GM19395 (cell line): ENCODE data around the gene MAX.
A peak's percentile ranks its signal among the peaks of the same experiment; 100 is the strongest.
"Not testable (repeated sequence)": the region's sequence is repeated elsewhere in the genome, so short reads cannot be mapped to it uniquely, and the experiment has no call there.

ENCODE experiments used
- ATAC-seq: cut with Tn5 transposase; IDR thresholded peaks from one replicate; pipeline ENCODE4 v1.9.1; 2021; ENCODE audit warnings: mild to moderate bottlenecking, moderate library complexity; ENCODE audit not compliant: unreplicated experiment

Gene MAX

DNA sequence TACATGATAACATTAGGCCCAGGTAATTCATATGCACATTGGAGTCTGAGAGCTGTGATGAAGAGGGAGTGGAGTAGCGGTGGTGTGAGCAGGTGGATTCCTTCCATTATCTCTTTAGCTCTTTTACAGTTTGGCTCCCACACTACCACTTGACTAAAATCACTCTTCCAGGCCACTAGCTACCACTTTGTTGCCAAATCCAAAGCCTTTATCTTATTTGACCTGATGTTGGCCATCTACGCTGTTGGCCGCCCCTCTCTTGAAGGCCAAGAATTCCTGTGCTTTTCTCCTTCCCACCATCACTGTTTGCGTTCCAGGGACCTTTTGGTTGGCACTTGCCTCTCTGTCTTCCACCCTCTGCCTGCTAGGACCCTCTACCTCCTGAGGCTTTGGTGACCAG is 4.0 kb upstream of the MAX start:
- ATAC-seq: no peak

GRCh38 chr14:65104791-65105190 is 2.5 kb upstream of the MAX start:
- no peak for ATAC-seq

- no peak for ATAC-seq
Measured at GRCh38 chr14:65103150-65103760, 938 bp upstream of the MAX start.

DNA sequence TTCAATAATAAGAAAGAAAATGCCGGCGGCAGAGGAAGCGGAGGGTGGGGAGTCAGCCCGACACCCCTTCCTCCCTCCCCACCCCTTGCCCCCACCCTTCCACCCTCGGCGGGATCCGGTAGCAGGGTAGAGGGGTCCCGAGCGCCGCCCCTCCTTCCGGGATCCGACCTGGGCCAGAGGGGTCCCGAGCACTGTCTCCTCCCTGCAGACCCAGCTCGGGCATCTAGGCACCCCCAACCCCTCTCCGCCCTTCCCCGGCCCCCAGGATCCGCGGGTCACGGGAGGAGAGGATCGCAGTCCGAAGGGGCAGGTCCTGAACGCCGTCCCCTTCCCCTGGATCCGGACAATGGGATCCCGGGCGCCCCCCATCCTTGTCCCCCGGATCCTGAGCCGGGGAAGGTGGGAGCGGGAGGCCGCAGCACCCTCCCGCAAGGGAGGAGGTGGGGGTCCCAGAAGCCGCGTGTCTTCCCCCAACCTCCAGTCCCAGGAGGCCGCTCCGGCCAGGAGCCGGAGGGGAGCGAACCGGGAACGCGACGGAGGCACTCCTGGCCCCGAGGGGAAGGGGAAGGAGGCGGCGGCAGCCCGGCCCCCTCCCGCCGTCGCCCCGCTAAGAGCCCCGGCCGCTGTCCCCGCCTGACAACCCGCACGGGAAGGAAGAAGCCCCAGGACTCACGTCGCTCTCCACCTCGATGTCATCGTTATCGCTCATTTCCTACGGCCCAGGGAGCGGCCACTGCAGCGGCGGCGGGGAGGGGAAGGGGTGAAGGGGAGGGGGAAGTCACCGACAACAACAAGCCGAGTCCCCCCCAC is 481 bp downstream of the MAX start:
- ATAC-seq: peak; percentile 4

DNA sequence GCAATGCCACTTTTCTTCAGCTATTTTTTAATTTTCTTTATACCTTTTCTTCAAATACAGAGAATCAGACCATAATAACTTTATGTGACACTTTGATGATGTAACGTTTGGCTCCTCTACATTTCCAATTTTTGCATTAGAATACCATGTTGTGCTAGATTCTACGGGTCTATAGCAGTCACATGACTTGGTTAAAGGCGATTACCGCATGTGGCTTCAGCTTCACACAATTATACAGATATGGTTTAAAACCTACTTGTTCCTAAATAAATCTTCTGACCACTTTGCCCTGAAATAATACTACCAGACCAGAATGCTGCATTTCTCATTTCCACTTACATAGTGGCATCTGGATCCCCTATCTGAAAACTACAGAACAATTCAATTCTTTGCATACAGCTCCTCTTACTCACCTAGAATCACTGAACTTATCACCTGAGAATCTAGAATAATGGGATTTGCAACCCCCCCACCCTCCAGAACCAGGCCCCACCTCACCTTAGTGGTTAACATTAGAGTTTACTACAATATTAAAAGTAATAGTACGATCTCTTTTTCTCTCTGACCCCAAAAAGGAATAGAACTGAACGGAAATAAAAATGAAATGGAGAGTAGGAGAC is 1.3 kb downstream of the MAX start:
- ATAC-seq: no peak

DNA sequence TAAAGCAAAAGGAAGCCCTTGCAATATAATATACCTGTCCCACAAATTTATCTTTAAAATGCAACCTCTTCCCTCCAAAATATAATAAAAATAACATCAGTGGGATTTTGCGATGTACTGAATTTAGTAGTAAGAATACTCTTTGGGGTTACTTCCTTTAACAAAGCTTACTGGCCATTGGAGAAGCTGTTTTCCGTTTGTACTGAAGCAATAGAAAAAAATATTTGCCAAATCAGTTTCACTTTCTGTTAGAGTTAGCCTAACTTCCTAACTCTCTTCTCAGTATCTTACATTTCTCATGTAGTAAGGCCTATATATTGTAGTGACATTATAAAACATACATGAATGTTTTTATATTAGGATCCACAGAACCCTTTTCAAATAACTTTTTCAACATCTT is 3.7 kb downstream of the MAX start:
- ATAC-seq: no peak

DNA sequence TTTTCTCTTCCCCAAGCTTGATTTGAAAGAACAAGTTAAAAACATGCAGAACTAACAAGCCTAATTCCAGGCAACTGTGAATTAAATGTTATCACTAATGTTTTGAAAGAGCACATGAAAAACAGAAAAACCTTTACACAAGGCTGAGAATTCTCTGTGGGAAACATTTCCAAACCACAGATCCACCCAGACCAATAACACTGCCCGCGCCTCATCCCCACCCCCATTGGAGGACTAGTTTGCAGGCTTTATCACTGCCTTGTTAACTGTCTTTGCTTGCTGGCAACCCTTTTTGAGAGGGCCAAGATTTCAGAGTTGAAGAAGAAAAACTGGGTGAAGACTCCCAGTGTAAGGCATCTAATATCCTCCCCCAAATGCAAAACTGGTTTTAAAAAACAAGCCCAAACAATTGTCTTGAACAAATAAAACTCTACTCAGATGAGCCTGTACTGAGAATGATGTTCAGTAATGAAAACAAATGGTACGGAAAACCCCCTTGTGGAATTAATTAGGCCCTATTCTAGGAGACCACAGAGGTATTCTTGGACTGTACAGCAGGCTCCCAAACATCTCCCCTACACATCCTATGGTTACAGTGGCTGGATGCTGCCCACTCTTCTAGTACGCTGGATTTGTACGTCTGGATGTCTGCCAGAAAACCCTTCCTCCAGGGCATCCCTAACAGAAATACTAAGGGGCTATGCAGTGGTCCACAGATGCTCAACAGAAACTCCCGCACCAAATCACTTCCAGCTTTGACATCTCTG is 5.8 kb downstream of the MAX start:
- no peak for ATAC-seq

GRCh38 chr14:65095633-65096205 is 6.6 kb downstream of the MAX start:
- ATAC-seq: no peak

DNA sequence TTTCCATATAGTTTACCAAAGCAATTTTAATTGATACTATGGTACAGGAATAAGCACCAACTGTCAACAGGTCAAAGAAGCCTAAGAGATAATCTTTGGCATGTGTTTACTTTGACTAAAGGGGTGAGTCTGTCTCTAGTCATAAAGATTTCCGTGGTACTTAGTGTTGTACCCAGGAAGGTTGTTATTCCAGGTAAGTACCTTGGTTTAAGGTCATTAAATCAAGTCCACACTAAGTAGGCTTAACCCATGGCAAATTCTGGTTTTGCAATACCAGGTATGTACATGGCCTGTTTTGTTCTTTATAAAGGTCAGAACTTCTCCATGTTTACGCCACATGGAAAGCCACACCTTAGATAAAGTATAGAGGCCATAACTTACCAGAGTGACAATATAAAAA is 10.0 kb downstream of the MAX start:
- ATAC-seq: no peak

GRCh38 chr14:65087835-65088234 is 14.5 kb downstream of the MAX start:
- not testable (repeated sequence) for ATAC-seq

- ATAC-seq: not testable (repeated sequence)
Measured at GRCh38 chr14:65086686-65087085, 15.6 kb downstream of the MAX start.

- ATAC-seq: no peak
Measured at GRCh38 chr14:65084554-65085505, 17.5 kb downstream of the MAX start.

- ATAC-seq: no peak
Measured at GRCh38 chr14:65082930-65083329, 19.4 kb downstream of the MAX start.

- no peak for ATAC-seq
Measured at GRCh38 chr14:65080960-65081747, 21.2 kb downstream of the MAX start.

- no peak for ATAC-seq
Measured at GRCh38 chr14:65079768-65080167, 22.5 kb downstream of the MAX start.

- no peak for ATAC-seq
Measured at GRCh38 chr14:65079201-65079600, 23.1 kb downstream of the MAX start.

GRCh38 chr14:65077318-65077717 is 25.0 kb downstream of the MAX start:
- no peak for ATAC-seq

GRCh38 chr14:65075628-65076325 is 26.5 kb downstream of the MAX start:
- ATAC-seq: no peak
